Measurements from ENCODE around the gene DUSP15.
"Not testable (repeated sequence)": the region's sequence is repeated elsewhere in the genome, so short reads cannot be mapped to it uniquely, and the experiment has no call there.

Gene DUSP15

GRCh38 chr20:31869942-31870725, at the start of gene DUSP15, which contains the start of gene TTLL9:
DUSP15 (minus strand) TSS chr20:31870527; CDS start chr20:31870337, 190 bp downstream.
TTLL9 (plus strand) TSS chr20:31870634; CDS start chr20:31871127, 493 bp downstream.
- DNase-seq (ENCODE audit: low read depth): no peak

GRCh38 chr20:31919410-31920155, 49.3 kb upstream of the DUSP15 start:
- no peak for DNase-seq (ENCODE audit: low read depth)

DNA sequence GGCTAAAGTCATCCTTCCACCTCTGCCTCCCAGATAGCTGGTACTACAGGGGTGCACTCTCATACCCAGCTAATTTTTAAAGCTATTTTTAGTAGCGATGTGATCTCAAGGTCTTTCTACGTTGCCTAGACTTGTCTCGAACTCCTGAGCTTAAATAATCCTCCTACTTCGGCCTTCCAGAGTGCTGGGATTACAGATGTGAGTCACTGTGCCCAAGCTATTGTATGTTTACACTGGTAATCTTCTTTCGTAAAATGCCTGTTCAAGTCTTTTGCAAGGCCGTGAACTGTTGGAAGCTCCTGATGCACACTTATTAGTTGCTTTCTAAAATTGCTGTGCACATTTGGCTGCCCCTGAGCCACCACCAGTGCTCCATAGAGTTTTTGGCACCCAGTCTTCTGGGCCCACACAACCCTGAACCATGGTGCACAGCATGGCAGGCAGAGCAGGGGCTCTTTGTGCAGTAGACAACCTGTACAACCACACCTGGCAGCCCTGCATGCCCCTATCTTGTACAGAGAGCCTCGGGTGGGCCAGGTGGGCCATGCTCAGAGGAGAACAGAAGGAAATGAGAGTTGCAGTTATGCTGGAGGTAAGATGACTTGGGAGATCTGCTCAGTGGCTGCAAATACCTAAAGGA, 48.3 kb upstream of the DUSP15 start:
- no peak for DNase-seq (ENCODE audit: low read depth)

DNA sequence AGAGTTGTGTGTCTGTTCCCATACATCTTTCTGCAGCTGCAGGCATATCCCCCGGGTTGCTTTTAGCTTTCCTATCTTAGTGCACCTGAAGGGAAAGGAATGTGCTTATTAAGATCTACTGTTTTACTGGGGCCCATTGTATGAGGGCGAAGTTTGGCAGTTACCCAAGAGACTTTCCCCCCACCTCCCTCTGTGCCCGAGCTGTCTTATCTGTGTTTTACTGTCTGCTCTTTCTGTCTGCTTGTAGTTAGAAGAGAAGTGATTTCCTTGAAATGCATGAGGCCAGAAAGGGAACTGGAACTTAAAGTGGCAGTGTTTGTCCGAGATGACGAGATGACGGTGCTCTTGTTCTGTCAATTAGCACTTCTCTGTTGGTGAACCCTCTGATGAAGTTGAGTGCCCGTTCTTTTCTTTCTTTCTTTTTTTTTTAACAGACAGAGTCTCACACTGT, 47.7 kb upstream of the DUSP15 start:
- not testable (repeated sequence) for DNase-seq (ENCODE audit: low read depth)

- no peak for DNase-seq (ENCODE audit: low read depth)
These were observed 46.4 kb upstream of the DUSP15 start for GRCh38 chr20:31916708-31917107.

- DNase-seq (ENCODE audit: low read depth): no peak
These were observed 45.4 kb upstream of the DUSP15 start for GRCh38 chr20:31915491-31916280.

DNA sequence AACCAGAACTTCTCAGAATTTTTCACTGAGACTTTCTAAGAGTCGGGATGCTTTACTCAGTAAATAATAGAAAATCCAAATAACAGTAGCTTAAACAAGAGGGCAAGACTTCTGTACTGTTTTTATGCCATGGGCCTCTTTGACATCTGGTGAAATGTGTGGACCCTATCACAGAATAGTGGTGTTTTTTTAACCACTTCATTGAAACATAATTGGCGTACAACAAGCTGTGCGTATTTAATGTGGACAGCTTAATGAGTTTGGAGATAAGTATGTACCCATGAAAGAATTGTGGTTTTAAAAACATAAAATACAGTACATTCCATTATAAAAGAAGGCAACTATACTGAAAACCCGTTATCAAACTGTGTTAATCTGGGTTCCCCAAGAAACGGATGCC, 43.8 kb upstream of the DUSP15 start:
- no peak for DNase-seq (ENCODE audit: low read depth)

GRCh38 chr20:31913431-31914157, 43.3 kb upstream of the DUSP15 start:
- DNase-seq (ENCODE audit: low read depth): no peak

- DNase-seq (ENCODE audit: low read depth): no peak
These were observed 39.9 kb upstream of the DUSP15 start for GRCh38 chr20:31910071-31910803.

DNA sequence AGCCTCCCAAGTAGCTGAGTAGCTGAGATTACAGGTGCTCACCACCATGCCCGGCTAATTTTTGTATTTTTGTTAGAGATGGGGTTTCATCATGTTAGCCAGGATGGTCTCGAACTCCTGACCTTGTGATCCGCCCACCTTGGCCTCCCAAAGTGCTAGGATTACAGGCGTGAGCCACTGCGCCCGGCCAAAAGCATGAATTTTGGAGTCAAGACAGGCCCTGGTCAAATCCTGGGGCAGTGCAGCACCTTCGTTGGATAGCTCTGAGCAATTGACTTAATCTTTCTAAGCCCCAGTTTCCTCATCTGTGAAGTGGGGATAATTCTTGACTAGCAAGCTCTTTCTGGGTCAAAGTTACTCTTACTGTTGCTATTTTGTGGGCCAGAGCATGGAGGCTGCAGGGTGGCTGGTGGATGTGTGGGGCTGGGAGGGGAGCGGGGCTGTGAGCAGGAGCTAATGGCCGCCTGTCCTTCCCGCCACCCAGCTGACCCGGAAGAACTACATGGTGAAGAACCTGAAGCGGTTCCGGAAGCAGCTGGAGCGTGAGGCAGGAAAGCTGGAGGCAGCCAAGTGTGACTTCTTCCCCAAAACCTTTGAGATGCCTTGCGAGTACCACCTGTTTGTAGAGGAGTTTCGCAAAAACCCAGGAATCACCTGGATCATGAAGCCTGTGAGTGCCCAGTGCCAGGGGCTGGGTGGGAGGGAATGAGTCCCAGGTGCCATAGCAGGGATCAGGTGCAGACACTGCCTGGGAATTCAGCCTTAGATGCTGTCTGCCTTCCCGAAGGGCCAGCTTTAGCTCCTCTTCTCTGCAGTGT, 39.1 kb upstream of the DUSP15 start:
- DNase-seq (ENCODE audit: low read depth): no peak

DNA sequence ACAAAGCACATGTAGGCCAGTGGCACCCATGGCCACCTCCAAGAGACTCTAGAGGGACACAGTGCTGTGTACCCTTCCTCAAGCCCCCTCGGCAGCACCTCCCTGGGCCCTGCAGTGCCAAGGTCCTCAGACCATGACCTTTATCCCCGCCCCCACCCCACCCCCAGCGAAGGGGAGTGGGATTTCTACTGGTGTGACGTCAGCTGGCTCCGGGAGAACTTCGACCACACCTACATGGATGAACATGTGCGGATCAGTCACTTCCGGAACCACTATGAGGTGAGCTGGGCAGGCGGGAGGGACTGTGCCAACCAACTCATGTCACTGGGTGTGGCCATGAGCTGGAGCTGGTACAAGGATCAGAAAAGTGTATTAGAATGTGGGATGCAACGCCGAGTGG, 38.1 kb upstream of the DUSP15 start:
- no peak for DNase-seq (ENCODE audit: low read depth)

DNA sequence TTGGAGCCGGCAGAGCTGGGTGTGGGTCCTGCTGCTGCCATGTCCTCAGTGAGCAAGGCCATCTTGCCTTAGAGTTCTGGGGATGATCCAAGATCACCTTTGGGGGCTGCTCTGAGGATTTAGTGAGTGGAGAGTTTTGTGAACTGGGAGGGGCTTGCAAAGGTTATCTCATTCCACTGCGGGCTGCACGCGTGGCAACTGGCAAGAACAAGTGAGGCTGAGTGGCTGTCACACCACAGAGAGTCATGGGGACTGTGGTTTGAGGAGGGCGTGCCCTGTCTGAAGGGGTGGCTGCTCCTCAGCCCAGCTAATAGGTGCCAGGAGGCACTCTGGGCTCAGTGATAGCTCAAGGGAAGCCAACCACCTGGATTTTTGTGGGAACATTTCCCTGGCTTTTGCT, 37.7 kb upstream of the DUSP15 start:
- DNase-seq (ENCODE audit: low read depth): no peak

DNA sequence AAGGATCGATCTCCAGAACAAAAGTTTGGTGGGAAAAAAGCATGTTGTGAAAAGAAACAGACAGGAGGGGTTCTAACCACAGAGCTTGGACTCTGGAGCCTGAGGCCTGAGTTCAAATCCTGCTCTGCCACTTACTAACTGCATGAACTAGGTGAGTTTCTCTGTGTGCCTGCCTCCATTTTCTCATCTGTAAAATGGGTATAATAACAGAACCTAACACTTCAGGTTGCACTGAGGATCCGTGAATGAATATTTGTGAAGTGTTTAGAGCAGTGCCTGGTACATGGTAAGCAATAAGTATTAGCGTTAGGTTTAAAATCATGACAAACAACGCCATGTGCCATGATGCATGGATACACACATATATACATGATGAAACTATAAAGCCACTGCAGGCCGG, 36.7 kb upstream of the DUSP15 start:
- DNase-seq (ENCODE audit: low read depth): no peak

- DNase-seq (ENCODE audit: low read depth): no peak
These were observed 35.7 kb upstream of the DUSP15 start for GRCh38 chr20:31906001-31906400.

DNA sequence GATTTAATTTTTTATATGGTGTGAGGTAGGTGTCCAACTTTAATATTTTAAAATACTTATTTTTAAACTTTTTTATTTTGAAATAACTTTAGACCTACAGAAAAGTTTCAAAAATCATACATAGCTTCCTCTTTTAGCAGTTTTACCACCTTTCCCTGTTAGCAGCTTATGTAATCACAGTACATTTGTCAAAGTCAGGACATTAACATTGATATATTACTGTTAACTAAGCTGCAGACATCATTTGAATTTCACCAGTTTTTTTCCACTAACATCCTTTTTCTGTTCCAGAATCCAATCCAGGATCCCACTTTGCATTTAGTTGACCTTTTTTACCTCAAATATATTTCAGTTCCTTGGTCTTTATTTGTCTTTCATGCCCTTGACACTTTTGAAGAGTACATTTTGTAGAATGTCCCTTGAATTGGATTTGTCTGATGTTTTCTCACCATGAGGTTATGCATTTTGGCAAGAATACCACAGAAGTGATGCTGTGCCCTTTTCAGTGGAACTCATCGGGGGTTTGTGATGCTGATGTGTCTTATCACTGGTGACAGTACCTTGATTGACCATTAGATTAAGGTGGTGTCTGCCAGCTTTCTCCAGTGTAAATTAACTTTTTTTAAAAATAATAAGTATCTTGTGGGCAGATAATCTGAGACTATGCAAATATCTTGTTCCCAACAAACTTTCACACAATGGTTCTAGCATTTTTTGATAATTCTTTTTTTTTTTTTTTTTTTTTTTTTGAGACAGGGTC, 33.5 kb upstream of the DUSP15 start:
- DNase-seq (ENCODE audit: low read depth): no peak

- DNase-seq (ENCODE audit: low read depth): no peak
These were observed 31.3 kb upstream of the DUSP15 start for GRCh38 chr20:31901615-31902014.

- no peak for DNase-seq (ENCODE audit: low read depth)
These were observed 27.2 kb upstream of the DUSP15 start for GRCh38 chr20:31897541-31897940.

DNA sequence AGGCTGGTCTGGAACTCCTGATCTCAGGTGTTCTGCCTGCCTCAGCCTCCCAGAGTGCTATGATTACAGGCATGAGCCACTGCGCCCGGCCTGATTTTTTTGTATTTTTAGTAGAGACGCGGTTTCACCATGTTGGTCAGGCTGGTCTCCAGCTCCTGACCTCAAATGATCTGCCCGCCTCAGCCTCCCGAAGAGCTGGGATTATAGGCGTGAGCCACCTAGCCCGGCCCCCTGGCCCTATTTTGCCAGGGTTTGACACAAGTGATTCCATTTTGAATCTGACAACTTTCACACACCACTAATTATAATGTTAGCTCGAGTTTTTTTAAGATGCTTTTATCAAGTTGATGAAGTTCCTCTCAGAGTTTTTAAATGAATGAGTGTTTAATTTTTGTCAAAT, 25.7 kb upstream of the DUSP15 start:
- no peak for DNase-seq (ENCODE audit: low read depth)
